Embryonic facial prominence (tissue), 1 donor: ENCODE results near the gene ITIH5.
"Not testable (repeated sequence)": the region's sequence is repeated elsewhere in the genome, so short reads cannot be mapped to it uniquely, and the experiment has no call there.

Experiments
- DNase-seq: peaks from one replicate; pipeline ENCODE4 v3.0.0-alpha.2; 2016; ENCODE audit errors: extremely low spot score

Gene ITIH5

DNA sequence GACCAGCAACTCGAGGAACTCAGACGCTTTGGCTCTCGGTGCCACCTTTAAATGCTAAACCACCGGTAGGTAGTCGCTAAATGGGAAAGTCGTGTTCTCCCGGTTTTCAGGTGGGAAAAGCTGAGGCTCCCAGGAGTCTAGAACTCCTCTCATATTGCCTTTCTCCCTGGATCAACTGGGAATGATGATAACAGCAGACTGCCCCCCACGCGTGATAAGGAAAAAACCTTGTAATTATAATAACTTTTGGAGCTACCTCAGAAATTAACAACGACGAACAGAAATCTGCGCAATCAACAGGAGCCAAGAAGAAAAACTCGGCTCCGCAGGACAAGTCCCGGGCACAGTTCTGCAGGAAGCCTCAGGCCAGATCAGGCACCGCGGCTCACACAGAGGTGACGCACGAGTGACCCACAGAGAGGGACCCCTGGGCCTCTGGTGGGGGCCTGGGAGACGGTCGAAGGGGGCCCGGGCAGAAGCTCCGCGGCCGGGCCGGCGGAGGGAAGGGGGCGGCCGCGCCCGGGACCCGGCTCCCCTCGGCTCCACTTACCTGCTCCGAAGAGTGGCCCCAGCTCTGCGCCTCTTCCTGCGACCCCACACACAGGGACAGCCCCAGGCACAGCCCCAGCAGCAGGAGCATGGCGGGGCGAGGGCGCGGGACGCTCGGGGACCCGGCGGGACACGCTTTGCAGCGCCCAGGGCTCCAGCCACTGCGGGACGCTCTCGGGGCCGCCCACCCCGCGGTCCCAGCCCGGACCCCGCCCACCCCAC lies at the start of gene ITIH5:
TSS of gene ITIH5 (minus strand) at position 714 of the 771 bp plus-strand sequence. CDS start at position 640, 74 bp downstream.
- no peak for DNase-seq

DNA sequence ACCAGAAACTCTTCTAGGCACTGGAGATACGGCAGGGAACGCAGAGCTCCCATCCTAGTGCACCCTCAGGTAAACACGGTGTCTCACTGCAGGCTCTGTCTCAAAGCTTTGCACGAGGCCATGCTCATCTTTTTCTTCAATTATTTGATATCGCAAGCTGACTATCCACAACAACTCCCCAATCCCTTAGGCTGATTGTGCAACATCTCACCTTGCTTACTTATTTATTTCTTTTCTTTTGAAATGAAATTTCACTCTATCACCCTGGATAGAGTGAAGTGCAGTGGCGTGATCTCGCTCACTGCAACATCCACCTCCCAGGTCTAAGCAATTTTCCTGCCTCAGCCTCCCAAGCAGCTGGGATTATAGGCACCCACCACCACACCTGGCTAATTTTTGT lies 48.7 kb upstream of the ITIH5 start:
- no peak for DNase-seq

GRCh38 chr10:7711075-7711474 lies 44.3 kb upstream of the ITIH5 start:
- DNase-seq: not testable (repeated sequence)

DNA sequence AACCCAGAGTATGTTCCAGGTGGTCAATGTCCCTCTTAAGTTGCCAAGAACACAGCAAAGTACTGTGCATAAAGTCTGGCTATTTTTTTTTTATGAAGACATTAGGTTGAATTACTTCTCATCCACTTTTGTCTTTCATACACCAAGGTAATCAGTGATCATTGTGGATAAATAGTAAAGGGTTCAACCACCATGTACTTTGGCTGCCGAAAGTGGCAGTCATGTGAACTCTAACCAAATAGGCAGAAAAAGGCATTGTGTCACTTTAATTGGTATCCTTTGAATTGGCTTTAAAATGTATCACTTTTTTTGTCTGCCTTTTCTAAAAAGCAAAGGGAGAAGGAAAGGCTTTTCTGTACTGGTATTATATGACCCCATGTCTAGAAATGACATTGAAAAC lies 43.7 kb upstream of the ITIH5 start:
- no peak for DNase-seq

DNA sequence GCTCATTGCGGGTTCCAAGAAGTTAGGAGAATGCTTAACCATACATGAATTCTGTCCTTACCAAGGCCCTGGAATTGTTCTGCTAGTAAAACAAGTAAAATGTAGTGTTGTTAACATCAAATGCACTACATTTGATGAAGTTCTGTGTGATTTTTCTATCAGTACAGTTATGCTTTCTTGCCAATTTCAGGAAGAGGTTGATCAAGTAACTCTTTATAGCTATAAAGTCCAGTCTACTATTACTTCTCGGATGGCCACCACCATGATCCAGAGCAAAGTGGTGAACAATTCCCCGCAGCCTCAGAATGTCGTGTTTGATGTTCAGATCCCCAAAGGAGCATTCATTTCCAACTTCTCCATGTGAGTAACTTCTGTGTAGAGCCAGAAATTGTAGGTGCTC lies 42.1 kb upstream of the ITIH5 start:
- DNase-seq: no peak

- no peak for DNase-seq
Observed at GRCh38 chr10:7707858-7708622, 41.3 kb upstream of the ITIH5 start.

- DNase-seq: no peak
Observed at GRCh38 chr10:7707102-7707501, 40.3 kb upstream of the ITIH5 start.

- no peak for DNase-seq
Observed at GRCh38 chr10:7706534-7707073, 39.8 kb upstream of the ITIH5 start.

DNA sequence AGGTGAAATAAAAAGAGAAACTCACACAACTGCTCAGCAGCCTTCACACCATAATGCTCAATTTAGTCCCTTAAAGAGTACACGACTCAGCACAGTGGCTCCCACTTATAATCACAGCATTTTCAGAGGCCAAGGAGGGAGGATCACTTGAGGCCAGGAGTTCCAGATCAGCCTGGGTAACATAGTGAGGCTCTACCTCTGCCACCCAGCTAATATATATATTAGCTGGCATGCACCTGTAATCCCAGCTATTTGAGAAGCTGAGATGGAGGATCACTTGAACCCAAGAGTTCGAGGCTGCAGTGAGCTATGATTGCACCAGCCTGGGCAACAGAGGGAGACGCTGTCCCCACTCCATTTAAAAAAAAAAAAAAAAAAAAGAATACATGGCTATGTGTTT lies 38.6 kb upstream of the ITIH5 start:
- DNase-seq: no peak

DNA sequence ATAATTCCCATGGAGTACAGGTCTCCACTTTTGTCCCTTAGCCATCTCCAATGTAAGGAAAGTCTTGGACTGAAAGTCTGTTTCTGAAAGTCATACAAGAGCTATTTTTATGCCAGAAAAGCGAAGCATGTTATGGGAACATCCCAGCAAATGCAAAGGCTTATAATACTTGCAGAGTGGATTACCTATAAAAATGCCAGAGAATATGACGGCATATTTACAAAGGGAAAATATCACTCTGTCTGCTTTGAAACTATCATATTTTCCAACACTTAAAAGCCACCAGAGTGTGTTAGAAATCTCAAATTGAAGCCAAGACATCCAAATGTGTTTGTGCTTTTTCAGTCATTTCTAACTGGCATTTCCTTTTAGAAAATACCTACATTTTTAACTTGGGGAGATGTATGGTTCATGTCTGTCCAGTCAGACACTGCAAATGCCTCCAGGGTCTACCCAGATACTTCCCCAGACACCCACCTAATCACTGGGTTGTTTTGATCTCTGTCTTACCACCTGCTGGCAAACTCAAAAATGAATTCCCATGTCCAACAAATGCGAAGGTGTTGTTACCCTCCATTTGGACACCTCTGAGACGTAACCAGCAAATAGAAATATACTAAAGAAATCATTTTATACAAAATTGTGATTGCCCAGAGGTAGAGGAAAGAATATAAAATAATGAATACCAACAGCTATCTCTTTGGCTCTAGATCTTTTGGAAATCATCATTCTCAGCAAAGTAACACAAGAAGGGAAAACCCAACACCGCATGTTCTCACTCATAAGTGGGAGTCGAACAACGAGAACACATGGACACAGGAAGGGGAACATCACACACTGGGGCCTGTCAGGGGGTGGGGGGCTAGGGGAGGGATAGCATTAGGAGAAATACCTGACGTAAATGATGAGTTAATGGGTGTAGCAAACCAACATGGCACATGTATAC lies 37.6 kb upstream of the ITIH5 start:
- no peak for DNase-seq

DNA sequence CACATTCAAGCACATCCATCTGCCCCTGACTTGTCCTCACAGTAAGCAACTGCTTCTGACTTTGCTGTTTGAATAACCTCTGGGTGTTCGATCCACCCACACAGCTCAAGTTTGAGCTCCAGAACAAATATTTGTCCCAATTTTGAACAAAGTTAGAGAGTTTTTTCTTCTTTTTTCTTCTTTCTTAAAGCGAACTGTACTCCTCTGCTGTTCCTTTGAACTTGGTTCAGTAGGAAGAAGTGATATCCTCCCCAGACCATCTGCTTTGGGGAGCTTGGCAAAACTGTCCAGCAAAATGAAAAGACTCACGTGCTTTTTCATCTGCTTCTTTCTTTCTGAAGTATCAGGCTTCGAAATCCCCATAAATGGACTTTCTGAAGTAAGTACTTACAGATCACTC lies 36.4 kb upstream of the ITIH5 start, which contains the start of gene ITIH2:
TSS of gene ITIH2 (plus strand) at position 177 of the 400 bp plus-strand sequence. CDS start at position 296, 119 bp downstream.
- DNase-seq: no peak

- DNase-seq: no peak
Observed at GRCh38 chr10:7702288-7702812, 35.6 kb upstream of the ITIH5 start.

DNA sequence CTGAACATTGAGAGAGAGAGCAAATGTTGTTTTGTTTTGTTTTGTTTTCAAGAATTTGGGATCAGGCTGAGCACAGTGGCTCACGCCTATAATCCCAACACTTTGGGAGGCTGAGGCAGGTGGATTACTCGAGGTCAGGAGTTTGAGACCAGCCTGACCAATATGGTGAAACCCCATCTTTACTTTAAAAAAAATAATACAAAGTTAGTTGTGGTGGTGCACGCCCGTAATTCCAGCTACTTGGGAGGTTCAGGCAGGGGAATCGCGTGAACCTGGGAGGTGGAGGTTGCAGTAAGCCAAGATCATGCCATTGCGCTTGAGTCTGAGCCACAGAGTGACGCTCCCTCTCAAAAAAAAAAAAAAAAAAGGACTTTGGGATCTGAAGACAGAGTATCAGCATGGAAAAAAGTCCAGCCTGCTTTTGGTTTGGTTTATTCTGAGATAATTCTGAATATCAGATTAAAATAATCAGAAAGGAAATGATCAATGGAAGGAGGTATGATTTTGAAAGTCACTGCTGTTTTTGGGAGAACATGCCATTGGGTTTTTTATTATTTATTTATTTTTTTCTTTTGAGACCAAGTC lies 34.5 kb upstream of the ITIH5 start:
- DNase-seq: no peak

- DNase-seq: no peak
Observed at GRCh38 chr10:7700577-7701125, 33.9 kb upstream of the ITIH5 start.

- no peak for DNase-seq
Observed at GRCh38 chr10:7697426-7697825, 30.7 kb upstream of the ITIH5 start.

- no peak for DNase-seq
Observed at GRCh38 chr10:7696545-7696944, 29.8 kb upstream of the ITIH5 start.

DNA sequence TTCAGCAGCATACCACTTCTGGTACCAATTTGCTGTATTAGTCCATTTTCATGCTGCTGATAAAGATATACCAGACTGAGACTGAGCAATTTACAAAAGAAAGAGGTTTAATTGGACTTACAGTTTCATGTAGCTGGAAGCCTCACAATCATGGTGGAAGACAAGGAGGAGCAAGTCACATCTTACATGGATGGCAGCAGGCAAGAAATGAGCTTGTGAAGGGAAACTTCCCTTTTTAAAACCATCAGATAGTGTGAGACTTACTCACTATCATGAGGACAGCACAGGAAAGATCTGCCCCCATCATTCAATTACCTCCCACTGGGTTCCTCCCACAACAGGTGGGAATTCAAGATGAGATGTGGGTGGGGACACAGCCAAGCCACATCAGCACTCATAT lies 26.4 kb upstream of the ITIH5 start:
- not testable (repeated sequence) for DNase-seq

DNA sequence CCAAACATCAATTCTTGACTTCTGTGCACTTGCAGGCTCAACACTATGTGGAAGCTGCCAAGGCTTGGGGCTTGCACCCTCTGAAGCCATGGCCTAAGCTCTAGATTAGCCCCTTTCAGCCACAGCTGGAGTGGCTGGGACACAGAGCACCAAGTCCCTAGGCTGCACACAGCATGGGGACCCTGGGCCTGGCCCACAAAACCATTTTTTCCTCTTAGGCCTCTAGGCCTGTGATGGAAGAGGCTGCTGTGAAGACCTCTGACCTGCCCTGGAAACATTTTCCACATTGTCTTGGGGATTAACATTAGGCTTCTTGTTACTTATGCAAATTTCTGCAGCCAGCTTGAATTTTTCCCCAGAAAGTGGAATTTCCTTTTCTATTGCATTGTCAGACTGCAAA lies 25.6 kb upstream of the ITIH5 start:
- DNase-seq: not testable (repeated sequence)

GRCh38 chr10:7690885-7691597 lies 24.3 kb upstream of the ITIH5 start:
- not testable (repeated sequence) for DNase-seq

DNA sequence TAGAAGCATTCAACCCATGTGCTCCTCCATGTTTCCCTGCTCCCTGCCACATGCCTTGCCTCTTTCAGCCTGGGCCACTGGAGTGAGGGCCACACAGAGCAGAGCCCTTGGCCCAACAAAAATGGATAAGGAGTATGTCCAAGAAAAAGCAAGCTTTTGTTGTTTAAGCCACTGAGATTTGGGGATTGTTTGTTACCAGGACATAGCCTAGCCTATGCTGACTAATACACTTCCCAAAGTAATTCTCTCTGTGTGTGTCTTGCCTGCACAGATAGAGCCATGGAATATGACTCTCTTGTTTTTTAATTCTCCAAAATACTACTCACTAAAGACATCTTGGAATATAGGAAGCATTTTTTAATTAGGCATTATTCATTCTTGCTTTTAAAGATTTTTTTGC lies 22.8 kb upstream of the ITIH5 start:
- no peak for DNase-seq
